B cell (primary cell): ENCODE data around the gene BCL2. TPM values are rescaled to one million over a fixed set of nuclear protein-coding genes. Genes with fewer than 3 reads are reported as not detected.

Source experiments
- ATAC-seq: fragments of 200-7000 bp; cut with Tn5 transposase; one replicate; pipeline ENCODE4 v1.10.0; 2021; ENCODE audit warnings: low read depth, mild to moderate bottlenecking, moderate number of reproducible peaks, moderate library complexity
- CTCF ChIA-PET: fragments of 350-600 bp; sonication (Branson Sonifier 250); formaldehyde crosslinking; loops from one replicate; lab custom pipeline; 2021; ENCODE audit warnings: antibody characterized with exemption, inconsistent platforms; lab: Charles Lee
- POLR2A ChIA-PET: fragments of 350-600 bp; sonication (Branson Sonifier 250); formaldehyde crosslinking; loops from one replicate; lab custom pipeline; 2021; ENCODE audit warnings: antibody characterized with exemption; lab: Charles Lee
- DNase-seq: peaks from one replicate; pipeline ENCODE4 v3.0.0; 2013
- H2AFZ ChIP-seq: 2 replicates; pipeline ENCODE4 v1.6.1; 2012; ENCODE audit warnings: mild to moderate bottlenecking, low read depth, low read length; ENCODE audit not compliant: insufficient read depth, poor library complexity, severe bottlenecking
- H3K27ac ChIP-seq, 2 donors: 1 replicate in 1 of 2; 2 replicates in 1 of 2; pipeline ENCODE4 v1.5.1; 2012 to 2013; ENCODE audit warnings: low read length in 2 of 2, mild to moderate bottlenecking in 2 of 2, moderate library complexity in 1 of 2
- H3K27me3 ChIP-seq, 4 experiments: fragments of 200-600 bp in 1 of 4; sonication (generic) in 1 of 4; replicated peaks in 1 of 4; 1 replicate in 2 of 4; 2 replicates in 2 of 4; pipeline versions ENCODE4 v1.6.1 to v1.7.0; 2013 to 2016; ENCODE audit warnings: low read length in 3 of 4, mild to moderate bottlenecking in 2 of 4, mixed read lengths in 1 of 4, moderate library complexity in 1 of 4; ENCODE audit not compliant: insufficient read depth in 4 of 4, control insufficient read depth in 3 of 4; ENCODE audit errors: control extremely low read depth in 1 of 4
- H3K36me3 ChIP-seq, 2 experiments: replicated peaks in 1 of 2; 1 replicate in 1 of 2; 2 replicates in 1 of 2; pipeline versions ENCODE4 v1.6.1 to v1.7.1; 2013; ENCODE audit warnings: low read length in 1 of 2; ENCODE audit not compliant: insufficient read depth in 2 of 2, control insufficient read depth in 1 of 2; ENCODE audit errors: control extremely low read depth in 1 of 2, extremely low read depth in 1 of 2
- H3K4me1 ChIP-seq, 2 donors: fragments of 200-600 bp in 1 of 2; sonication (generic) in 1 of 2; 1 replicate in 1 of 2; 2 replicates in 1 of 2; pipeline versions ENCODE4 v1.5.1 to v1.6.1; 2013 to 2017; ENCODE audit warnings: low read length in 2 of 2; ENCODE audit not compliant: control insufficient read depth in 2 of 2, insufficient read depth in 2 of 2
- H3K4me2 ChIP-seq: replicated peaks from 2 replicates; pipeline ENCODE3; 2012; ENCODE audit warnings: mild to moderate bottlenecking, low read depth, low read length; ENCODE audit not compliant: poor library complexity, severe bottlenecking
- H3K4me3 ChIP-seq, 5 experiments: fragments of 200-600 bp in 1 of 5; sonication (generic) in 1 of 5; 1 replicate in 3 of 5; 2 replicates in 2 of 5; pipeline versions ENCODE4 v1.5.1 to v1.7.0; 2011 to 2016; ENCODE audit warnings: low read length in 4 of 5, mild to moderate bottlenecking in 4 of 5, low read depth in 2 of 5, control low read depth in 1 of 5, moderate library complexity in 1 of 5; ENCODE audit not compliant: insufficient read depth in 1 of 5; ENCODE audit errors: control extremely low read depth in 1 of 5, extremely low read depth in 1 of 5
- H3K79me2 ChIP-seq: fragments of 200-600 bp; sonication (generic); one replicate; pipeline ENCODE4 v1.6.0; 2016; ENCODE audit warnings: low read length; ENCODE audit not compliant: control insufficient read depth, insufficient read depth
- H3K9ac ChIP-seq: fragments of 200-600 bp; sonication (generic); 2 replicates; pipeline ENCODE4 v1.6.1; 2017; ENCODE audit warnings: mild to moderate bottlenecking, low read length, moderate library complexity
- H3K9me3 ChIP-seq, 3 donors: one replicate each; pipeline versions ENCODE4 v1.6.1 to v1.7.1; 2013; ENCODE audit warnings: low read length in 2 of 3; ENCODE audit not compliant: control insufficient read depth in 2 of 3, insufficient read depth in 1 of 3; ENCODE audit errors: control extremely low read depth in 1 of 3
- H4K20me1 ChIP-seq: 2 replicates; pipeline ENCODE4 v1.6.0; 2012; ENCODE audit warnings: mild to moderate bottlenecking, low read length; ENCODE audit not compliant: insufficient read depth, control insufficient read depth, poor library complexity, severe bottlenecking
- H3K27ac Mint-ChIP-seq: one replicate; pipeline ENCODE4 v1.8.0; 2021; ENCODE audit warnings: mixed read lengths
- H3K27me3 Mint-ChIP-seq: one replicate; pipeline ENCODE4 v1.8.0; 2021; ENCODE audit warnings: mixed read lengths
- H3K4me1 Mint-ChIP-seq: one replicate; pipeline ENCODE4 v1.8.0; 2021; ENCODE audit warnings: mixed read lengths
- H3K4me3 Mint-ChIP-seq: one replicate; pipeline ENCODE4 v1.8.0; 2021; ENCODE audit warnings: mixed read lengths
- H3K9me3 Mint-ChIP-seq: one replicate; pipeline ENCODE4 v1.8.0; 2022; ENCODE audit warnings: mixed read lengths; ENCODE audit not compliant: insufficient read depth
- EZH2 ChIP-seq: IDR thresholded peaks from 2 replicates; pipeline ENCODE4 v1.6.1; 2012; ENCODE audit warnings: borderline replicate concordance, low read depth, mild to moderate bottlenecking, moderate library complexity, low read length; ENCODE audit not compliant: insufficient read depth, poor library complexity, severe bottlenecking
- WGBS: methylation state at CpG from one replicate; pipeline ENCODE4 v1.1.5; 2013; ENCODE audit warnings: missing lambda C conversion rate; ENCODE audit not compliant: insufficient coverage; 5-methylcytosine and 5-hydroxymethylcytosine counted together
- intact Hi-C: fragments of 100-400 bp; cut with micrococcal nuclease; formaldehyde crosslinking; loops from one replicate; pipeline ENCODE4 v1.10.0; 2022
- polyA plus RNA-seq: library from polyadenylated mRNA; depleted of rRNA; stranded (reverse); fragments of >200 nt; gene quantifications from 2 replicates; pipeline ENCODE4 v1.2.3, GENCODE V29; 2012
- total RNA-seq, 2 donors: library from RNA; stranded (reverse); fragments of 120-200 nt in 1 of 2; gene quantifications; 1 replicate in 1 of 2; 2 replicates in 1 of 2; pipeline versions ENCODE4 v1.2.3 to v1.2.4, GENCODE V29; 2013 to 2022
- TF ChIP-seq, protein P1 (sequence below): fragments of 200-600 bp; IDR thresholded peaks from one replicate; pipeline ENCODE4 v1.8.0; 2022; ENCODE audit warnings: antibody characterized with exemption, mild to moderate bottlenecking

BCL2 gene
- total and polyA plus RNA-seq, 2 donors (not counting 1 experiment from before 2014, with no cell fraction given), result 27.6 to 144 TPM

DNA sequence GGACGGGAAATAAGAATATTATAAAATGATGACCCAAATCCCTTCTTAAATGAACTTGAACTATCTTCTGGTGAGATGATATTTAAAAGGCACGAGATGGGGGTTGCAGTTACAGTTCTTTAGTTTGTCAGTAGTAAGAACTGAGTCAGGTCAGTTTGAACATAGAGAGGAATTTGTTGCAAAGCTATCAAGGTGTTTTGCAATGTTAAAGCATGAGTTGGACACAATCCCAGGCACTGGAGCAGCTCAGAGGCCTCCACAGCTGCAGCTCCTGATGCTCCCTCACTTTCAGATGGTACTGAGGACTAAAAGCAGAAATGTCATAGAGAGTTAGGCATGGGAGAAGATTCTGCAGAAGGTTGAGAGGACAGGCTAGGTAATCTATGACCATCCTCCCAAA lies 236.0 kb downstream of the BCL2 start:
- Histone ChIP-seq H3K9ac (no peak overlapping the region), H3K9me3 (peaks cover 0 to 5% (median 0%) of the 10 kb centered on the region in 3 donors), H3K27ac (no peak overlapping the region), H3K79me2 (no peaks in the 10 kb centered on the region), H3K36me3 (no peaks in the 10 kb centered on the region), H2AFZ (no peak overlapping the region), H3K4me2 (no peak overlapping the region), H3K27me3 (no peaks in the 10 kb centered on the region), H4K20me1 (no peaks in the 10 kb centered on the region), H3K4me1 (peaks cover 4 to 7% of the 10 kb centered on the region in 2 donors), H3K4me3 (no peak overlapping the region)
- TF ChIP-seq, protein P1, sequence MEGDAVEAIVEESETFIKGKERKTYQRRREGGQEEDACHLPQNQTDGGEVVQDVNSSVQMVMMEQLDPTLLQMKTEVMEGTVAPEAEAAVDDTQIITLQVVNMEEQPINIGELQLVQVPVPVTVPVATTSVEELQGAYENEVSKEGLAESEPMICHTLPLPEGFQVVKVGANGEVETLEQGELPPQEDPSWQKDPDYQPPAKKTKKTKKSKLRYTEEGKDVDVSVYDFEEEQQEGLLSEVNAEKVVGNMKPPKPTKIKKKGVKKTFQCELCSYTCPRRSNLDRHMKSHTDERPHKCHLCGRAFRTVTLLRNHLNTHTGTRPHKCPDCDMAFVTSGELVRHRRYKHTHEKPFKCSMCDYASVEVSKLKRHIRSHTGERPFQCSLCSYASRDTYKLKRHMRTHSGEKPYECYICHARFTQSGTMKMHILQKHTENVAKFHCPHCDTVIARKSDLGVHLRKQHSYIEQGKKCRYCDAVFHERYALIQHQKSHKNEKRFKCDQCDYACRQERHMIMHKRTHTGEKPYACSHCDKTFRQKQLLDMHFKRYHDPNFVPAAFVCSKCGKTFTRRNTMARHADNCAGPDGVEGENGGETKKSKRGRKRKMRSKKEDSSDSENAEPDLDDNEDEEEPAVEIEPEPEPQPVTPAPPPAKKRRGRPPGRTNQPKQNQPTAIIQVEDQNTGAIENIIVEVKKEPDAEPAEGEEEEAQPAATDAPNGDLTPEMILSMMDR, result no peak
- TF ChIP-seq EZH2, result no peak
- ChIA-PET CTCF (interaction anchor here (1.1 kb wide), 1 partner anchor 239 kb away, joined by 3 read pairs; no protein-coding TSS in a partner anchor), POLR2A (no interaction called here)
- DNase-seq (no peak), ATAC-seq (no peak)
- Mint-ChIP-seq H3K27ac (no peak overlapping the region), H3K4me1 (peaks cover 8% of the 10 kb centered on the region), H3K4me3 (no peak overlapping the region), H3K27me3 (peaks cover 6% of the 10 kb centered on the region), H3K9me3 (peaks cover 7% of the 10 kb centered on the region)
- intact Hi-C loops, result no loop called here
- WGBS, result 90% methylated on average over 1 of the region's 2 CpGs

DNA sequence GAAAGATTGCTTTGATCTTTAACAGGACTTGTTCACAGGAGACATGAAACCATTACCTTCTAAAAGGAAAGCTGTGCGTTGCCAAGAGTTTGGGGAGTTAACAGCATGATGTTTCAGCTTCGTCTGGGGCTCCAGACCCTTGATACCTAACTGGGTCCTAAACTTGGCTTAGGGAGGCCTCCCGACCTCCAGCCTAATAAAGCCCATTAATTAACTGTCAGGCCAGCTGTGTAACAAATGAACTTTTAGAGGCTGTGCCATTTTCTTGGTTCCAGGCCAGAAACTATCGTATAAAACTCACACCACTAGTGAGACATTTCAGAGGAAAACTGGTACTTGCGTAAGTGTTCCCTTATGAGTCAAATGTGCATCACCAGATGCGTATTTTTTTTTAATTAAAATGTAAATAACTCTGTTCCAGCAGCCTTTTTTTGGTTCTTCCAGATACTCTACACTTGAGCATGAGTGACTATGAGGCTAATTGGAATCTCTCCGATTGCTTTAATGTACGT lies 236.5 kb downstream of the BCL2 start:
- Mint-ChIP-seq H3K9me3 (peaks cover 7% of the 10 kb centered on the region), H3K27ac (no peak overlapping the region), H3K27me3 (peaks cover 6% of the 10 kb centered on the region), H3K4me1 (peaks cover 13% of the 10 kb centered on the region), H3K4me3 (no peak overlapping the region)
- Histone ChIP-seq H3K4me1 (peaks cover 4 to 10% of the 10 kb centered on the region in 2 donors), H3K9me3 (peaks cover 0 to 5% (median 0%) of the 10 kb centered on the region in 3 donors), H3K79me2 (no peaks in the 10 kb centered on the region), H4K20me1 (no peaks in the 10 kb centered on the region), H3K36me3 (no peaks in the 10 kb centered on the region), H3K4me2 (no peak overlapping the region), H3K27me3 (no peaks in the 10 kb centered on the region), H3K9ac (no peak overlapping the region), H3K27ac (no peak overlapping the region), H3K4me3 (no peak overlapping the region), H2AFZ (no peak overlapping the region)
- POLR2A ChIA-PET, result no interaction called here
- 100% methylated on average over 1 of the region's 8 CpGs for WGBS
- no peak for ATAC-seq
- no peak for DNase-seq
- CTCF ChIA-PET, result no interaction called here
- TF ChIP-seq EZH2, result no peak
- TF ChIP-seq, protein P1, result no peak
- intact Hi-C loops, result no loop called here
